Kidney tubule cell (primary cell): Measurements from ENCODE around the gene ANKLE2.
A peak's percentile ranks its signal among the peaks of the same experiment; 100 is the strongest.

Experiments
- DNase-seq: peaks from one replicate; pipeline ENCODE4 v3.0.0-alpha.2; 2018; ENCODE audit warnings: low spot score

The ANKLE2 gene

GRCh38 chr12:132687211-132688164, 74.1 kb downstream of the ANKLE2 start, which contains the start of the genes POLE and PXMP2:
TSS of gene POLE (minus strand) at chr12:132687342. CDS start at chr12:132687315, 27 bp downstream.
TSS of gene PXMP2 (plus strand) at chr12:132687587. CDS start at chr12:132687671, 84 bp downstream.
- peak; percentile 95 for DNase-seq

GRCh38 chr12:132686825-132687210, 74.8 kb downstream of the ANKLE2 start:
- DNase-seq = no peak

DNA sequence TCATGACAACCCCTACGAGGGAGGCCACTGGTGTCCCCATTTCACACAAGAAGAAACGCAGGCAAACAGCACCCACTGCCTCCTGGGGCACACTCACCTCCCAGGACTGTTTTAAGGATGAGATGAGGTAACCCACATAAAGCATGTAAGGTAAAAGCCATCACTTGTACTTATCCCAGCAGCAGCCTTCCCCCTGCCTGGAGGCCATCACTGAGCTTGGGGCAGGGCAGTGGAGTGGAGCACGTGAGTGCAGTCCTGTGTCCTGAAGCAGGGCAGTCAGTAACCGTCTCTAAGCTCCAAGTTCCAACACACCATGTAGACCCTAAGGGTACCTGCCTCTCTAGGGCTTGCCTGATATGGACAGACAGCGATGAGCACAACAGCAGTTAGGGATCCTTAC, 76.2 kb downstream of the ANKLE2 start:
- no peak for DNase-seq

- DNase-seq = no peak
Measured at GRCh38 chr12:132677492-132677891, 84.1 kb downstream of the ANKLE2 start.

DNA sequence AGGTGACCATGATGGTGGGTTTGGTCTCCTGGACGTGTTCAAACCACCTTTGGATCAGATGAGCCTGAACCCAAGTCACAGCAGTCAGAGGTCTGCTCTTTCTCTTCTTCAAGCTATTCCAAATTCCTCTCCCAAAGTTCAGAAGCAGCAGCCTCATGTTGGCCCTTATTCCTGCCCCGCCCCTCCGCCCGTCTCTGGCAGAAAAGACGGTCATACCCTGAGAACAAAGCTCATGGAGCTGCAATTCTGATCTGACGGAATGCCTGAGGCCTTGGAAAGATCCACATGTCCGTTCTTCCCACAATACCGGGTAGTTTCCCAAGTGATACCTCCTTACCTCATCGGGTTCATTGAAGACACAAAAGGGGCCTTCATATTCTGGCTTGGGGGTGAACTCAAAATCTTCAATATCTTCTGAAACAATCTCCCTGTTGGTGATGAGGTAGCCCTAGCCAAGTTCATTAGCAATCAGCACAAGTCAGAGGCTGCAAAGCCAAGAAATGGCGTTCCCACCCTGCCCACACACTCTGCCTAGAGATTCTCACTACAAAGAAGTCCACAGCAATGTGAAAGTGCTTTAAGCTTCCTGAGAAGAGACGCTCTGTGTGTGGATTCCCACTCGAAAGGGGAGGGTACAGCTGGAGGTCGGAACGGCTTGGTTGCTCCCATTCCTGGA, 85.7 kb downstream of the ANKLE2 start:
- DNase-seq = no peak
